Transverse colon (tissue), 4 donors: ENCODE data around the gene SAMD5.

Source experiments
- EP300 ChIP-seq: sonication (generic); formaldehyde crosslinking; IDR thresholded peaks from one replicate; pipeline ENCODE4 v1.6.1; 2017; ENCODE audit warnings: antibody characterized with exemption, low read depth
- POLR2A ChIP-seq: fragments of 450-650 bp; IDR thresholded peaks from one replicate; pipeline ENCODE4 v1.6.1; 2016; ENCODE audit warnings: antibody characterized with exemption, mild to moderate bottlenecking, moderate library complexity
- POLR2AphosphoS5 ChIP-seq, 3 donors: sonication (generic); formaldehyde crosslinking; IDR thresholded peaks; one replicate each; pipeline ENCODE4 v1.6.1; 2016; ENCODE audit warnings: antibody characterized with exemption in 3 of 3
- TF ChIP-seq, protein P1 (sequence below), 5 experiments: fragments of 200-600 bp in 3 of 5; fragments of 450-650 bp in 2 of 5; sonication (generic) in 3 of 5; IDR thresholded peaks; 1 replicate in 2 of 5; 2 replicates in 3 of 5; pipeline ENCODE4 v1.5.1; 2016 to 2017; ENCODE audit warnings: antibody characterized with exemption in 5 of 5, inconsistent platforms in 3 of 5, mild to moderate bottlenecking in 2 of 5, moderate library complexity in 1 of 5

- TF ChIP-seq, protein P1, sequence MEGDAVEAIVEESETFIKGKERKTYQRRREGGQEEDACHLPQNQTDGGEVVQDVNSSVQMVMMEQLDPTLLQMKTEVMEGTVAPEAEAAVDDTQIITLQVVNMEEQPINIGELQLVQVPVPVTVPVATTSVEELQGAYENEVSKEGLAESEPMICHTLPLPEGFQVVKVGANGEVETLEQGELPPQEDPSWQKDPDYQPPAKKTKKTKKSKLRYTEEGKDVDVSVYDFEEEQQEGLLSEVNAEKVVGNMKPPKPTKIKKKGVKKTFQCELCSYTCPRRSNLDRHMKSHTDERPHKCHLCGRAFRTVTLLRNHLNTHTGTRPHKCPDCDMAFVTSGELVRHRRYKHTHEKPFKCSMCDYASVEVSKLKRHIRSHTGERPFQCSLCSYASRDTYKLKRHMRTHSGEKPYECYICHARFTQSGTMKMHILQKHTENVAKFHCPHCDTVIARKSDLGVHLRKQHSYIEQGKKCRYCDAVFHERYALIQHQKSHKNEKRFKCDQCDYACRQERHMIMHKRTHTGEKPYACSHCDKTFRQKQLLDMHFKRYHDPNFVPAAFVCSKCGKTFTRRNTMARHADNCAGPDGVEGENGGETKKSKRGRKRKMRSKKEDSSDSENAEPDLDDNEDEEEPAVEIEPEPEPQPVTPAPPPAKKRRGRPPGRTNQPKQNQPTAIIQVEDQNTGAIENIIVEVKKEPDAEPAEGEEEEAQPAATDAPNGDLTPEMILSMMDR (IDR thresholded peaks at IDR 0.05) = no peak
- no peak for TF ChIP-seq POLR2AphosphoS5 (IDR thresholded peaks at IDR 0.05)
- no peak for TF ChIP-seq POLR2A
- no peak for TF ChIP-seq EP300
Measured at GRCh38 chr6:147563472-147563871, 55.0 kb downstream of the SAMD5 start.
